Activated gamma-delta T cell treated with Interleukin-2 at 50 U/mL for 16 hours (primary cell): ENCODE data around the gene AGAP1.
"Not testable (repeated sequence)": the region's sequence is repeated elsewhere in the genome, so short reads cannot be mapped to it uniquely, and the experiment has no call there.

Experiments
- DNase-seq: peaks from one replicate; pipeline ENCODE4 v3.0.0-alpha.2; 2020

The AGAP1 gene

DNA sequence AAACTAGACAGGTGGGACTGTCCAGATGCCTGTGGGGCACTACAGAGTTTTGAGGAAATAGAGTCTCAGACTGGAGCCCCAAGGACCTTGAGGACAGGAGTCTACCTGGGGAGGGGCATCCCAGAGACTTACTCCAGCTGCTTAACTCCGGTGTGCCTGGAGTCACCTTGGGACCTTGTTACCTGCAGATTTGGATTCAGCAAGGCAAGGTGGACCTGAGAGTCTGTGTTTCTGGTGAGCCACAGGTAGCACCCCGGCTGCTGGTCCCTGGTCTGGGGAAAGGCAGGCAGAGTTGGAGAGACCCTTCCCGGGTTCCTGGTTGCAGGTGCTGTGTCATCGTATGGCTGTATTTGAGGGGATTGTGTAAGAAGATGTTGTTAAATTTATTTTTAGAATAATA is 102.4 kb downstream of the AGAP1 start:
- DNase-seq = no peak

DNA sequence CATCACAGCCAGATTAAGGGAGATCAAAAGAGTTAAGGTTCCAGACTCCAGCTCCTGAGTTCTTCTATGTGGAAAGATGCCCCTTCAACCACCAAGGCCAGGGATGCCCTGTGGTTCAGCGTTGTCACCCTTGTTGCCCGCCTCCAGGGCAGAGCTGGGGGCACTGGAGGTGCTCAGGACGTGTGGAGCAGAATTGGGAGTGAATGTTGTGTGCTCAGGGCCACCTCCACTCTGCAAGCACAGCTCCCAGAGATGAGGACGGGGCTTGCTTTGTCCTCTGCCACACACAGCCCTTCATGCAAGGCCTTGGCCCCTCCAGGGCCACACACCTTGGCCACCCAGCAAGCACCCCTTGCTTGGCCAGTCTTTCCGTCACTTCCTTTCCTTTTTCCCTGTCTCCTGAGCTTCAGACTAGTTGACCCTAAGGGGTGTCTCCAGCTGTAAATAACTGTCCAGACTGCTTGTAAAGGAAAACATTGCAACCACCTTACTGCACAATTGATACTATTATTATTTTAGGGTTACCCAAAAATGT is 103.3 kb downstream of the AGAP1 start:
- no peak for DNase-seq

DNA sequence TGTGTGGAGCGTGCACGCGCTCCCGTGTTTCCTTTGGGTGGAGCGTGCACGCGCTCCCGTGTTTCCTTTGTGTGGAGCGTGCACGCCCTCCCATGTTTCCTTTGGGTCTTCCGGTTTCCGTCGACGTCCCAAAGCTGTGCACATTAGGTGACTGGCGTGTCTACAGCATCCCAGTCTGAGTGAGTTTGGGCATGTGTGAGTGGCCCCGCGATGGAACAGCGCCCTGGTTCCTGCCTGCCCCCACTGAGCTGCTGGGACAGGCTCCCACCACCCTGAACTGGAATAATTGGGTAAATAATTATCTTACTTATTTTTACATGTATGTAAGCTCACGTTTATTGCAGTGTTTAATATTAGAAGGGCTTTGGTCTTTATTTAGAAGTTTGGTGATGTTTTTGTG is 104.2 kb downstream of the AGAP1 start:
- no peak for DNase-seq

DNA sequence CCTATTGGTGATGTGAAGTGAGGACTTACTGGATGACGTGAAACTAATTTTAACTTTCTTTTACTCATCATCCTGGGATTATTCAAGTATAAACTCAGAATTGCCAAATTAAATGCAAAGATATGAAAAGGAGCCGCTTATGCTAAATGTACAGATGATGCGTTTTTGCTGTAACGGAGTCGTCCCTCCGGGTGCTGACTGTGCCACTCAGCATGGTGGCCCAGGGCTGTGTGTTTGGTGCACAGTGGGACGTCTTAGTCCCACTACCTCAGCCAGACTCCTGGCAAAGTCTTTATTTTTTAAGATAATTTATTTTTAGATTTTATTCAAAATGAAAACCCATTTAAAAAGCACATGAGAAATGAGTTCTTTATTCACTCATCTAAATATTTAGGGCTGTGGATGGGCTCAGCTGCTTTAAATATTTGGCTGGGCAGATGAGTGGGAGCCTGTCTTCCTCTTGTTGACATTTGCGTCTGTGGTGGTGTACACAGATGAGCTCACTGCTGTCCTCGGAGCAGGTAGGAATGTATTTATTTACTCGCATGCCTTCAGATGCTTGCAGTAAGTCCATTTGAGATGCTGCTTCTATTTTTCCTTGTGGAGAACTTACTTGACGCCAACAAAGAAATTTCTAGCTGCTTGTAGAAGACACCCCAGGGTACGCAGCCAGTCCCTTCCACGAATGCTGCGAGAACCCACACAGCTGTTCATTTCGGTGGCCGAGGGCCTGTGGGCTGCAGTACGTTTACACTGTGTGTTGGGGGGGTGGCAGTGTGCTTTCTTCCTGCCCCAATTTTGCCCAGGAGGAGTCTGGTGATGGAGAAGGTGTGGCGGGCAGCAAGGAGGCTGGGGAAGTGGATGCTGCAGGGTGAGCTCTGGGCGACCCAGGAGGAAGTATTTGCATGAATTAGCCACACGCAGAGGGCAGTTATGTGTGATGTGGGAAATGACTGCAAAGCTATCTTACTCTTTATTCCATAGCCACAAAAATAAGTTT is 105.0 kb downstream of the AGAP1 start:
- no peak for DNase-seq

DNA sequence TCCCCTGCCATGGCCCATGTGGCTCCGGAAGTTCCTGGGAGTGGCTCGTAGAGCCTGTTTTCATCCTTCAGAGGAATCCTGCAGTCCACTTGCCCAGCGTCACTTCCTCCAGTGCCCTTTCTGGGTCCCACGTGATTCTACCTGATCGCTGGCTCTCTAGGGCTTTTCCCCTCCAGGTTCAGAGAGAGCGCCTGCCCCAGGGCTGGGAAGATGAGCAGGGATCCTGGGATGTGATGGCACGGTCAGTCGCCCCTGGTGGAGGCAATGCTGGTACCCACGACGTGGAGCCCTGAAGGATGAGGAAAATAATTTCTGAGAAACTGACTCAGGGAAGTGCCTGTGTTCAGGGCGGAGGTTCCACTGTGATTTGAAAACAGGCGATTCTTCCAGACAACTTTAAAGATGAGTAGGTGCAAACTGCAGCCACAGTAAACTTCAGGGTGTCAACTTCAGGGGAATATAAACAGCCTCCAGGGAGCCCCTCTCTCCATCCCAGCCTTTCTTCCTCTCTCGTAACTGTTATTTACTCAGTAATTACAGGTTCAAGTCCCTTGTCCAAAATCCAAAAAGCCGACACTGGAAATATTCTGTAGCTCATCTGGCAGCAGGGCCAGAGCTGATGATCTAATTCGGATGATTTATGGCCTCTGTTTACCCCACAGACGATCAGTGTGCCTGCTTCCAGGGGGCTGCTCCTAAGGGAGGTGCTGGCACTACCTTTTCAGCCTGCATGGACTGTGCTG is 105.9 kb downstream of the AGAP1 start:
- DNase-seq = no peak

DNA sequence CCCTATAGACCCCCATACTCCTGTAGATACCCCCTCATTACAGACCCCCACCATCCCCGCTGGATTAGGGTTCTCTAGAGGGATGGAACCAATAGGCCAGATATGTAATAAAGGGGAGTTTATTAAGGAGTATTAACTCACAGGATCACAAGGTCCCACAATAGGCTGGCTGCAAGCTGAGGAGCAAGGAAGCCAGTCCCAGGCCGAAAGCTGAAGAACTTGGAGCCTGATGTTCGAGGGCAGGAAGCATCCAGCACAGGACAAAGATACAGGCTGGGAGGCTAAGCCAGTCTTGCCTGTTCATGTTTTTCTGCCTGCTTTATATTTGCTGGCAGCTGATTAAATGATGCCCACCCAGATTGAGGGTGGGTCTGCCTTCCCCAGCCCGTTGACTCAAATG is 106.6 kb downstream of the AGAP1 start:
- no peak for DNase-seq

DNA sequence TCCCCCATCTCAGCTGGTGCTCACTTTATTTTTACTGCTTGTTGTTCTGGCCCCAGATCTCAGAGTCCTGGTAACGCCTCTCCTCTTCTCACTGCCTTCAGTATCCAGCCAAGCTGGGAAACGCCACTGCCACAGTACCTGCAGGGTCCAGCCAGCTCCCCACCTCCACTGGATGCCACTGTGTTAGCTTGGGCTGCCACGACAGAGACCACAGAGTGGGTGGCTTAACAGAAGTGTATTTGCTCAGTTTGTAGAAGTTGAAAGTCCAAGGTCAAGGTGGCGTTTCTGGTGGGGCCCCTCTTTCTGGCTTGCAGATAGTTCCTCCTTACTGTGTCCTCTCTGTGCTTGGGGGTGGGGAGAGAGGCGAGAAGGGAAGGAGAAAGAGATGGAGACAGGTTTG is 107.1 kb downstream of the AGAP1 start:
- no peak for DNase-seq

DNA sequence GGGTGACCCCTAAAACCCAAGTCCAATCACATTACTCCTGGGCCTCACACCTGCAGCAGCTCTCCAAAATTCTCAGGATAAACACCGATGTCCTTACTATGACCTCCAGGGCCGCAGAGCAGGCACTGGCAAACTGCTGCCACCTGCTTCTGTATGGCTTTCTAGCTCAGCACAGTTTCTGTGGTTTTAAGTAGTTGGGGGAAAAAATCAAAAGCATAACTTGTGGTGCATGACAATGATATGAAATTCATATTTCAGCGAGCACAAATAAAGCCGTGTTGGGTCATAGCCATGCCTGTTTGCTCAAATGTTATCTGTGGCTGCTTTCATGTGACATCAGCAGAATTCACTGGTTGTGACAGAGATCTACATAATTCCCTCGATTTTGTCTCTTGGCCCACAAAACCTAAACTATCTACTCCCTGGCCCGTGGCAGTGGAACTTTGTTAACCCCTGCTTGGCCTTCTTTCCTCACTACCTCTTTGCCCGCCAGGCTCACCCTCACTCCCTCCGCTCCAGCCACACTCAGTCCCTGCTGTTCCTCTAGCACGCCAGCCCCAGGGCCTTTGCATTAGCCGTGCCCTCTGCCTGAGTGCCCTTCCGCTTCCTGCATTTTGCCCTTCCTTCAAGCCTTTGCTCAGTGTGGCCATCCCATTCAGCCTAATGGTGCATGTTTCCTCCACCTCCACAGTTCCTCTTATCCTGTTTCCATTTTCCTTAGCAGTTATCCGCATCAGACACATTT is 108.3 kb downstream of the AGAP1 start:
- no peak for DNase-seq

DNA sequence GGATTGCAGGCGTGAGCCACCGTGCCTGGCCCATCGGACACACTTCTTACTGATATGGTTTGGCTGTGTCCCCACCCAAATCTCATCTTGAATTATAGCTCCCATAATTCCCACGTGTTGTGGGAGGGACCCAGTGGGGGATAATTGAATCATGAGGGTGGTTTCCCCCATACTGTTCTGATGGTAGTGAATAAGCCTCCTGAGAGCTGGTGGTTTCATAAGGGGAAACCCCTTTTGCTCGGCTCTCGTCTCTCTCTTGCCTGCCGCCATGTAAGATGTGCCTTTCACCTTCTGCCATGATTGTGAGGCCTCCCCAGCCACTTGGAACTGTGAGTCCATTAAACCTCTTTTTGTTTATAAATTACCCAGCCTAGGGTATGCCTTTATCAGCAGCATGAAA is 109.1 kb downstream of the AGAP1 start:
- DNase-seq = not testable (repeated sequence)

DNA sequence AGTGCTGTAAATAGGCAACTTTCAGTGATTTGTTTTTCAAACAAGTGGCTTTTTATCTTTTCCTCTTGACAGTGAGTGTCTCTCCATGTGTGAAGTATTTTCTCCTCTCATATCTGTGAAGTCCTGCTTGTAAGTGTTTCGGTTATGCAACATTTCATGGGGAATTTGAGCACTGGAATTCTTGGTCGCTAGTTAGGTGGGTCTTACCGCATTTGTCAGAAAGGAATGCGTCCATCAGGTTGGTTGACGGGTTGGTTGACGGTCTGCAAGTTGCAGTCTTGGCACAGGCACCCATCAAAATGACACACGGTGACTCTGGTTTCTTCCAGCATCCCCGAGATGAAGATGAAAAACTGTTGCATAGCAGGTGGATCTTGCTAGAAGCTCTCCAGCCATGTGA is 109.8 kb downstream of the AGAP1 start:
- DNase-seq = no peak

DNA sequence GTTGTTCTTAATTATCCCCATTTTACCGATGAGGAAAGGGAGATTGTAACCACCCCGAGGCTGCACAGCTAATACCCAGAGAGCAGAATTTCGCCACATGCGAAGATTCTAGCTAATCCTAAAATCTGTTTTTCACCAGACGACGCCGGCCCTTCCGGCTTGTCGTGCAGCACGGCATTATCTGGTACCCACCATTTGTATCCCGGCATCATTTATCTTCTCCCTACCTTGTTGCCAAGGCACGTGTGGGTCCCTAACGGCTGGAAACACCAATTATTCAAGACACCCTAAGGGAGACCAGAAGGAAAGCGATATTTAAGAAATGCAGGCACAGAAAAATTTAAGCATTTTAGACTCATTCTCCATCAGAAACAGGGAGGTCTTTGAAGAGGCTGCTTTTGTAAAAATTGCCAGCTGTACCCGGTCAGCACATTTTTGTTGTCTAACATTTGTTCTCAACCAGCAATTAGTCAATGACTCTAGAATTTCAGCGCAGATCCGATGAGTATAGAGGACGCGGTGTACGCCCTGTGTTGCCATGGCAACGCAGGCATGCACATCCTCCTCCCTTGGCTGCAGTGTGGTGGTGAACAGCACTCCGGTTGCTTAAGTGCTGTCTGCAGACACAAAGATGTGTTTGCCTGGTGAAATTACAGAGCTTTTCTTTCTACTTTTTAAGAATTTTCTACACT is 111.6 kb downstream of the AGAP1 start:
- DNase-seq = no peak

DNA sequence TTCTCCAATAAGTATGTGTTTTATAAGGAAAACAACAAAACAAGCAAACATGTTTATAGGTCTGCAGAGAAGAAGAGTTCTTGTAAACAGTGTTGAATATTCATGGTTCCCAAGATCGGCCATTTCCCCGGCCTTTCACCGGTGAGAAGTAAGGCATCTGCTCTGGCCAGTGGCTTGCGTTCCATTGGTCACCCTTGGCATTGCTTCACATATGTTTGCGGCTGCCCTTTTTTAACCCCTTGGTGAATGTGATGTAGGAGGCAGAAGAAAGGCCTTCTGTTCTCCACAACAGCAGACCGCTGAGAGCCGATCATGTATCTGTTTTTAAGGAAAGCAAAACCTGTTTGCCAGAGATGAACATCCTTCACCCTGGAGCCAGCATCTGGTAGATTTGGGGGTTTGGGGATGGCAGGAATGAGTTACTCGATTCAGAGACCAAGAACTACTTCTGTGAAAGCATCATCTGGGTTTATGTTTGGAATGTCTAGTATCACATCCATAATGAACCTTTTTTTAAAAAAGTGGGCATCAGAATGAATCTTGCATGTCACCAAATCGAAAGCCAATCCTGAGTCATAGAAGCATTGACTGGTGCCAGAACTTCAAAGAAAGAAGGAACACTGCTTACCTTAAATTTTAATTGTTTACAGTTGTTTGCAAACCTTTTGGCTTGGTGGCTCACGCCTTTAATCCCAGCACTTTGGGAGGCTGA is 112.3 kb downstream of the AGAP1 start:
- DNase-seq = no peak

DNA sequence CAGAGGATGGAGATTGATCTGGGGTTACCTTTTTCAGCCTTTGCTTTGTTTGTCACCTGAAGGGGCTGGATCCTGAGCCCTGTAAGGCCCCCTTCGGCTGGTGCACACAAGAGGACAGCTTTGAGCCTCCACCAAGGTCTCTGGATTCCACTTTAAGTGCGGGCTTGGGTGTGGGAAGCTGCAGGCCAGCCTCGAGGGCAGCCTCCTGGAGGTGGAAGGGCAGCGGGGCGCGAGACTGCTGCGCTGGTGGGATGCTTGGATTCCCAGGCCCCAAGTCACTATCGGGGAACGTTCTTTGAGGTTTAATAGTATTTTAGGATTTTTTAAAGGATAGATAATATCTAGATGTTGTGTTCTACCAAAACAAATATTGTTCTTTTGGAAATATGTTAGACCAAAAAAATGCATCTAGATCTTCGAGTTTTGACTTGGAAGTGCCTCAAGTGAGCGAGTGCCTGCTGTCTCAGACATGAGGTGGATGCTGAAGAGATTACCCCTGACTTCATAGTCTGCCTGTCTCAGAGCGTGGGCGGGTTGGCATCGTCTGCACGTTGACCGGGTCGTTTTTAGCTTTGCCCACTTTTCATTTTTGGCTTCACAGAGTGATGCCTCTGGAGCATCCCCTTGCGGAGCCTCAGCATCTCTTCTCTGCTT is 113.8 kb downstream of the AGAP1 start:
- no peak for DNase-seq

DNA sequence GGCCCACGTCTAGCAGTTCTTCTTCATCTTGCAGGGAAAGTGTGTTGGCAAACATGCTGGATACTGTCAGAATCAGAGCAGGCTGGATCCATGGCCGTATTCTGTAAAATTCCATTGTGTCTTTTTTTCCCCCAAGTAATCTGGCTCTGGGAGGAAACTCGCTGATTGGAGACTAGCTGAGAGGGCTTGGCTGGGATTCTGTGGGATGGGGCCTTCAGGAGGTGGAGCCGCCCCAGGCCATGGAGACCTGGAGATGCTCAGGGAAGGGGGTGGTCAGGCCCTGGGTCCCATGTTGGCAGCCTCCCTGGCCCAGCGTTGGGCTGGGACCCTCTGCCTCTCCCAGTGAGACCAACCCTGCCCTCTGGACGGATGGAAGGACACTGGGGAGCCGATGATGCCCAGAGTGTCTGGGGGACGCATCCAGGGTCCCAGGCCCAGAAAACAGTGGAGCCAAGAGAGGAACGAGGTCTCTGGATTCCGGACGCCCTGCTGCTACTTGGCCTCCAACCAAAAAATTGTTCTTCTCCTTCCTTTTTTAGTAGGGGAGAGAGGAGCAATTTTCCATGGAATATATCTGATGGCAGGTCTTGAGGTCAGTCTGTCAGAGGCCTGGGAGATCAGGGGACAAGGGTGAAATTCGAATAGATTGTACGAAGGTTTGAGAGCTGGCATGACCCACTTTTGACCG is 114.5 kb downstream of the AGAP1 start:
- no peak for DNase-seq

DNA sequence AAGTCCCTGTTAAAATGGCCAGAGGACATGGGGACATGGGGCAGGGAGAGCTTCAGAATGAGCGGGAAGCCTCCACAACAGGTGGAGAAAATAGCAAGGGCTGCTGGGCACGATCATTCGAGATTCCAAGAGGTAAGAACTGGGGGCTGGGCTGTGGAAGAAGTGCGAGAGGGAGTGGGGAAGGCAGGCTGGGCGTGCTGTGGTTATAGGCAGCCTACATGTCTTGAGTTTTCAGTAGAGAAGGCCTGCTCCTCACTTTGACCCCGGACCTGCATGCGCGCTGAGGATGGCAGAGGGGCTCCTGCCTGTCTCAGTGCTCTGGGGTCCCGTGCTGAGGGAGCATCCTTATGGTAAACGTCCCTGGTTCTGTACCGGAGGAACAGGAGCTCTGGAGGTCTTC is 115.5 kb downstream of the AGAP1 start:
- no peak for DNase-seq

DNA sequence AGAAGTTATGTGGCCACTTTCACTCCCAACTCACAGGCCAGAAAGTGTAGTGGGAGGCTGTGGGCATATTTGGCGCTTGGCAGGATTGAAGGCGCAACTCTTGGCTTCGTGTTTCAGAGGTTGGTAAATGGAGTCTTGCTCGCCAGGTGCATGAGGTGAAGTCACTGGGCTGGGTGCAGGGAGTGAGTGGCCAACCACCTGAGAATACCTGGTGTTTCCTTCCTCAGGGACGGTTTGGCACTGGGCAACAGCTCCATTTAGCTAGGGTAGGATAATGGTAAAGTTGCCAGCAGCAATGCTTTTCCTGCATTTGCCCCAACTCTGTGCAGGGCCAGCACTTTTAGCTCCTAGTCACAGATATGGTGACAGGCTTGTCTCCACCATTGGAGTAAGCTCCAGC is 115.9 kb downstream of the AGAP1 start:
- no peak for DNase-seq

DNA sequence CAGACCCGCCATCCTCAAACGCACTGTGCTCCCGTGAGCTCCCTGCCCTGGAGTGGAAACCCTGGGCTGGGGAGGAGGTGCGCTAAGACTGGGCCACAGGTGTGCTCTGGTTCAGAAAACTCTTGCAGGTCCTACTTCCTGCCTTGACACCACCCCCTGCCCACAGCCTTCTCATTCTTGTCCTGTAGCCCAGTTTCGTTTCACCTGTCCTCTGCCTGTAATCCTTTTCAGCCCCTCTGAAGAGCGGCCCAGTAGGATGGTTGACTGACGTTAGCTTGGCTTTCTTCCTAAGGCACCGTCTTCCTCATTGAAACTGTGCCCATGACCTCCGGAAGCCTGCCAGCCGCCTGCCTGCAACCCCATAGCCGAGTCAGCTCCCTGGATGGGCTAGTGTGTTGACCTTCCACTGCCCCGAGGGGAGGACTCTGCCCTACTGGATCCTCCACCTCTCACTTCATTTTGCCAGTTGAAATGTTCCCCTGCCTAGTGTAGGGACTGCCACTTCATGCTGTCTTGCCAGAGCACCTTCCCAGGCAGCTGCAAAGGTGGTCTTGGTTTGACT is 116.9 kb downstream of the AGAP1 start:
- DNase-seq = no peak

DNA sequence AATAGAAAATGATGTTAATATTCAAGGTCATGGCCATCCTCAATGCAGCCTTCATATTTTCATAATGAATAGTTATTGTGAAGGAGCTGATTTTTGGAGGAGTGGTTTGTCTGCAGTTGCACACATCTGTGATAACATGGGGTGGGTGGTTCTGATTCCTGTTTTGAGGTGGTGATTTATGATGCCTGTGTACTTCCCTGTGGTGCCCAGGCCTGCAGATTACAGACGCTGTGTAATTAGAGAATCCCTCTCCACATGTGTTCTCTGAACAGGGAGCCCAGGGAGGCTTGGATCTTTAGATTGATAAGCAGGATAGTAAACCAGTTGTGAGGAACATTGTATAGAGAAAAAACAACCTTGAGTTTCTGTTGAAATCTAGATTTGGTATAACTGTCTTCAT is 117.5 kb downstream of the AGAP1 start:
- no peak for DNase-seq

DNA sequence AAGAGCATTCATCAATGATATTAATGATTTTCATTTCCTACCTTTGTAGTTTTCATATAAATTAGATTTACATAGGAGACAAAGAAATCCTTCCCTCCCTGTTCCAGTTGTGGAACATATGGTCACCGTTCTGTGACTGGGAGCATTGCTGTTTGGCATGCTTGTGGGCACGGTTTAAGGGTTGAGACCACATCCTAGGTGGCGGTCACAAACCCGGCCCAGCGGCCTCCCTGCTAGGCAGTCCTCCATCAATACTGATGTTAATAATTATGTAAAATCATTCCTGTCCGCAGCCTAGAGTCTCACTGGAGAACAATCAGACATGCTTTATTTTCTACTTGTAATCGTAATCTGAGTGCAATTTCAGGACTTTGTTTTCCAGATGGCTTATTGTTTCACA is 117.9 kb downstream of the AGAP1 start:
- DNase-seq = no peak
